ENCODE results near the gene INO80C.

Gene INO80C

DNA sequence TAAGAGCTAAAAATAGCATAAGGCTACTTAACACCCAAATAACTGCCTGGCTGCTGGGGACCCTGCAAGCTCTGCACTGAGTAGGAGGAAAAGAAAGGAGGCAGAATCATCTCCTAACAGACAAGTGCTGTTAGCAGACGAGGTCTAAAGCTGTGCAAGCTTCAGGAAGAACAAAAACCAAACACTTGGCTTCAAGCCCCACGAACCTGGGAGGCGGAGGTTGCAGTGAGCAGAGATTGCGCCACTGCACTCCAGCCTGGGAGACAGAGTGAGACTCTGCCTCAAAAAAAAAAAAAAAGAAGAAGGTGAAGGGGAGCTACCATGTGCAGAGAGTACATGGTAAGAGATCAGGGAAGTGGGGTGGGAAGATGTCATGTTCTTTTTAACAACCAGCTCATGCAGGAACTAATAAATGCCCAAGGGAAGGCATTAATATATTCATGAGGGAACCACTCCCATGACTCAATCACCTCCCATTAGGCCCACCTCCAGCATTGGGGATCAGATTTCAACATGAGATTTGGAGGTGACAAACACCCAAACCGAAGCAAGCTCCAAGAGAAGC lies 28.8 kb upstream of the INO80C start:
- Histone ChIP-seq H3K79me2 (ENCODE audit: insufficient read depth, low read length) (no peaks in the 10 kb centered on the region), H3K36me3 (ENCODE audit: insufficient read depth, low read length) (no peaks in the 10 kb centered on the region), H3K4me1 (ENCODE audit: insufficient read depth, low read length) (no peaks in the 10 kb centered on the region), H3K27ac (ENCODE audit: low read length) (no peak overlapping the region), H3K9ac (ENCODE audit: low read depth, low read length) (no peak overlapping the region), H3K4me2 (ENCODE audit: insufficient read depth, low read length) (no peak overlapping the region), H4K20me1 (ENCODE audit: insufficient read depth, low read length) (no peaks in the 10 kb centered on the region), H3K4me3 (ENCODE audit: low read depth in 1 of 2, low read length in 2 of 2) (no peak overlapping the region), H2AFZ (ENCODE audit: low read depth, low read length) (no peak overlapping the region), H3K9me3 (ENCODE audit: insufficient read depth, low read length, severe bottlenecking) (no peaks in the 10 kb centered on the region), H3K27me3 (ENCODE audit: insufficient read depth, low read length, poor library complexity) (no peaks in the 10 kb centered on the region)
- ATAC-seq (ENCODE audit: insufficient read depth, low read depth) (no peak), DNase-seq (no peak)
- no peak for TF ChIP-seq EZH2 (IDR thresholded peaks at IDR 0.05; ENCODE audit: borderline replicate concordance, low read depth, low read length, severe bottlenecking)
- TF ChIP-seq, protein P1, sequence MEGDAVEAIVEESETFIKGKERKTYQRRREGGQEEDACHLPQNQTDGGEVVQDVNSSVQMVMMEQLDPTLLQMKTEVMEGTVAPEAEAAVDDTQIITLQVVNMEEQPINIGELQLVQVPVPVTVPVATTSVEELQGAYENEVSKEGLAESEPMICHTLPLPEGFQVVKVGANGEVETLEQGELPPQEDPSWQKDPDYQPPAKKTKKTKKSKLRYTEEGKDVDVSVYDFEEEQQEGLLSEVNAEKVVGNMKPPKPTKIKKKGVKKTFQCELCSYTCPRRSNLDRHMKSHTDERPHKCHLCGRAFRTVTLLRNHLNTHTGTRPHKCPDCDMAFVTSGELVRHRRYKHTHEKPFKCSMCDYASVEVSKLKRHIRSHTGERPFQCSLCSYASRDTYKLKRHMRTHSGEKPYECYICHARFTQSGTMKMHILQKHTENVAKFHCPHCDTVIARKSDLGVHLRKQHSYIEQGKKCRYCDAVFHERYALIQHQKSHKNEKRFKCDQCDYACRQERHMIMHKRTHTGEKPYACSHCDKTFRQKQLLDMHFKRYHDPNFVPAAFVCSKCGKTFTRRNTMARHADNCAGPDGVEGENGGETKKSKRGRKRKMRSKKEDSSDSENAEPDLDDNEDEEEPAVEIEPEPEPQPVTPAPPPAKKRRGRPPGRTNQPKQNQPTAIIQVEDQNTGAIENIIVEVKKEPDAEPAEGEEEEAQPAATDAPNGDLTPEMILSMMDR (IDR thresholded peaks at IDR 0.05; ENCODE audit: borderline replicate concordance, extremely low read depth, low read length, poor library complexity, severe bottlenecking), result no peak

DNA sequence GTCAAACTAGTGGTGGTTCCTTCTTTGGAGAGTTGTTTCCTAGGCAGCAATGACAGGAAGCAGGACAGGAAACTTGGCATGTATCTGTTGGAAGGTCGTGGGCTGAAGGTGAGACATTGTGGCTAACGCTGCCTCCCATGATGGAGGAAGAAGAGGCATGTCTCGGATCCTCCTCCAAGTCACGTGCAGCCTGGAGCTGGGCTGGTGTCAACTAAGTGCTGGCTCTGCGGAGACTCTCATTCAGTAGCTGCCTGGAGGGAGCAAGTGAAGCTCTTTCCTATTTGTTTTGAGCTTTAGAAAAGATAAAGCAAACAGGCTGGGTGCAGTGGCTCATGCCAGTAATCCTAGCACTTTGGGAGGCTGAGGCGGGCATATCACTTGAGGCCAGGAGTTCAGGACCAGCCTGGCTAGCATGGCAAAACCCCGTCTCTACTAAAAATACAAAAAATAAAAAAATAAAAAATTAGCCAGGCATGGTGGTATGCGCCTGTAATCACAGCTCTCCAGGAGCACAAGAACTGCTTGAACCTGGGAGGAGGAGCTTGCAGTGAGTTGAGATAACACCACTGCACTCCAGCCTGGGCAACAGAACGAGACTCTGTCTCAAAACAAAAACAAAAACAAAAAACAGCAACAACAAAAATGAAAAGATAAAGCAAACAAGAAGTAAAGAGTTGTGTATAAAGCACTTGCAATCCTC lies 28.2 kb upstream of the INO80C start:
- Histone ChIP-seq H3K79me2 (ENCODE audit: insufficient read depth, low read length) (no peaks in the 10 kb centered on the region), H3K9me3 (ENCODE audit: insufficient read depth, low read length, severe bottlenecking) (no peaks in the 10 kb centered on the region), H3K4me1 (ENCODE audit: insufficient read depth, low read length) (no peaks in the 10 kb centered on the region), H3K36me3 (ENCODE audit: insufficient read depth, low read length) (no peaks in the 10 kb centered on the region), H3K4me2 (ENCODE audit: insufficient read depth, low read length) (no peak overlapping the region), H2AFZ (ENCODE audit: low read depth, low read length) (no peak overlapping the region), H3K4me3 (ENCODE audit: low read depth in 1 of 2, low read length in 2 of 2) (no peak overlapping the region), H3K27me3 (ENCODE audit: insufficient read depth, low read length, poor library complexity) (no peaks in the 10 kb centered on the region), H4K20me1 (ENCODE audit: insufficient read depth, low read length) (no peaks in the 10 kb centered on the region), H3K27ac (ENCODE audit: low read length) (no peak overlapping the region), H3K9ac (ENCODE audit: low read depth, low read length) (no peak overlapping the region)
- DNase-seq (no peak), ATAC-seq (ENCODE audit: insufficient read depth, low read depth) (no peak)
- TF ChIP-seq, protein P1 (IDR thresholded peaks at IDR 0.05; ENCODE audit: borderline replicate concordance, extremely low read depth, low read length, poor library complexity, severe bottlenecking), result no peak
- TF ChIP-seq EZH2 (IDR thresholded peaks at IDR 0.05; ENCODE audit: borderline replicate concordance, low read depth, low read length, severe bottlenecking), result no peak

DNA sequence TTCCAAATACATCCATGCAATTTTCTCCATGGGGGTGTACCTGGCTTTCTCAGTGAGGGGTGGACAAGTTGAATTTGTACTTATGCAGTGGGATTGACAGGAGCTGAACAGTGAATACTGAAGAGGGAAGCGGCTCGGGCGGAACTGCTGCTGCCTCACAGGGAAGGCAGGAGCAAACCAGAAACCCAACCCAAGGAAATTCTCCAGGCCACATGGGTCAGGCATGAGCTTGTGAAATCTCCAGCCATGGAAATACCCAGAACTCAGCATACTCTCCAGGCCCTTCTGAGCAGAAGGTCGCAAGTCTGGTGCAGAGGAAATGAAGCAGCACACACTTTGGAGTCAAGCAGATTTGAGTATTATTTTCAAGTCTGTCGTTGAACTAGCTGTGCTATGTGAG lies 26.5 kb upstream of the INO80C start:
- ATAC-seq (ENCODE audit: insufficient read depth, low read depth) (no peak), DNase-seq (no peak)
- Histone ChIP-seq H3K4me2 (ENCODE audit: insufficient read depth, low read length) (no peak overlapping the region), H3K79me2 (ENCODE audit: insufficient read depth, low read length) (no peaks in the 10 kb centered on the region), H3K4me3 (ENCODE audit: low read depth in 1 of 2, low read length in 2 of 2) (no peak overlapping the region), H3K27me3 (ENCODE audit: insufficient read depth, low read length, poor library complexity) (no peaks in the 10 kb centered on the region), H2AFZ (ENCODE audit: low read depth, low read length) (no peak overlapping the region), H4K20me1 (ENCODE audit: insufficient read depth, low read length) (no peaks in the 10 kb centered on the region), H3K36me3 (ENCODE audit: insufficient read depth, low read length) (no peaks in the 10 kb centered on the region), H3K4me1 (ENCODE audit: insufficient read depth, low read length) (no peaks in the 10 kb centered on the region), H3K9me3 (ENCODE audit: insufficient read depth, low read length, severe bottlenecking) (no peaks in the 10 kb centered on the region), H3K27ac (ENCODE audit: low read length) (no peak overlapping the region), H3K9ac (ENCODE audit: low read depth, low read length) (no peak overlapping the region)
- no peak for TF ChIP-seq EZH2 (IDR thresholded peaks at IDR 0.05; ENCODE audit: borderline replicate concordance, low read depth, low read length, severe bottlenecking)
- TF ChIP-seq, protein P1 (IDR thresholded peaks at IDR 0.05; ENCODE audit: borderline replicate concordance, extremely low read depth, low read length, poor library complexity, severe bottlenecking), result no peak

Data from DND-41 (cell line).